Liver (tissue), 9 donors: ENCODE measurements around the gene LBH. TPM values are rescaled to one million over a fixed set of nuclear protein-coding genes. Genes with fewer than 3 reads are reported as not detected.

Experiments used
- DNase-seq: peaks from one replicate; pipeline ENCODE4 v3.0.0-alpha.2; 2017; ENCODE audit warnings: low spot score
- H3K27ac ChIP-seq, 2 donors: one replicate each; pipeline ENCODE4 v1.7.0; 2013; ENCODE audit warnings: inconsistent platforms in 2 of 2, low read length in 2 of 2, control low read depth in 1 of 2, low read depth in 1 of 2, mild to moderate bottlenecking in 1 of 2
- H3K27me3 ChIP-seq, 4 donors: one replicate each; pipeline versions ENCODE4 v1.6.1 to v1.7.0; 2013; ENCODE audit warnings: low read length in 3 of 4, inconsistent platforms in 1 of 4, mild to moderate bottlenecking in 1 of 4, moderate library complexity in 1 of 4; ENCODE audit not compliant: control insufficient read depth in 4 of 4, insufficient read depth in 4 of 4
- H3K36me3 ChIP-seq, 4 donors: one replicate each; pipeline versions ENCODE4 v1.6.1 to v1.7.0; 2013; ENCODE audit warnings: low read length in 3 of 4, mild to moderate bottlenecking in 3 of 4, low read depth in 1 of 4, moderate library complexity in 1 of 4; ENCODE audit not compliant: control insufficient read depth in 4 of 4, insufficient read depth in 3 of 4
- H3K4me1 ChIP-seq, 4 donors: one replicate each; pipeline versions ENCODE4 v1.6.1 to v1.7.0; 2013; ENCODE audit warnings: low read length in 3 of 4, mild to moderate bottlenecking in 3 of 4, moderate library complexity in 1 of 4; ENCODE audit not compliant: control insufficient read depth in 4 of 4, insufficient read depth in 4 of 4
- H3K4me3 ChIP-seq, 3 donors: one replicate each; pipeline versions ENCODE4 v1.6.1 to v1.7.0; 2013; ENCODE audit warnings: low read length in 3 of 3, control low read depth in 1 of 3, low read depth in 1 of 3, mild to moderate bottlenecking in 1 of 3
- H3K9ac ChIP-seq, 2 donors: one replicate each; pipeline ENCODE4 v1.7.0; 2013; ENCODE audit warnings: low read length in 2 of 2, mild to moderate bottlenecking in 2 of 2, moderate library complexity in 2 of 2, control low read depth in 1 of 2, low read depth in 1 of 2
- H3K9me3 ChIP-seq, 4 donors: one replicate each; pipeline versions ENCODE4 v1.6.1 to v1.7.0; 2013; ENCODE audit warnings: low read length in 3 of 4; ENCODE audit not compliant: control insufficient read depth in 4 of 4
- EGR1 ChIP-seq, 2 donors: IDR thresholded peaks; 2 replicates each; pipeline ENCODE4 v1.6.1; 2016 to 2018; ENCODE audit warnings: antibody characterized with exemption in 2 of 2, low read depth in 2 of 2
- FOXA1 ChIP-seq: IDR thresholded peaks from 2 replicates; pipeline ENCODE4 v1.6.1; 2016; ENCODE audit warnings: antibody characterized with exemption
- FOXA2 ChIP-seq: IDR thresholded peaks from 2 replicates; pipeline ENCODE4 v1.6.1; 2016; ENCODE audit warnings: antibody characterized with exemption
- GABPA ChIP-seq, 2 donors: IDR thresholded peaks in 1 of 2; conservative IDR thresholded peaks in 1 of 2; 2 replicates each; pipeline ENCODE4 v1.6.1; 2016; ENCODE audit warnings: antibody characterized with exemption in 2 of 2, mild to moderate bottlenecking in 1 of 2, moderate library complexity in 1 of 2
- HNF4A ChIP-seq, 2 donors: conservative IDR thresholded peaks; 2 replicates each; pipeline ENCODE4 v1.6.1; 2016; ENCODE audit warnings: antibody characterized with exemption in 2 of 2, mild to moderate bottlenecking in 2 of 2
- HNF4G ChIP-seq: IDR thresholded peaks from 2 replicates; pipeline ENCODE4 v1.6.1; 2016; ENCODE audit warnings: antibody characterized with exemption
- JUND ChIP-seq, 2 donors: IDR thresholded peaks; 2 replicates each; pipeline ENCODE4 v1.6.1; 2016; ENCODE audit warnings: antibody characterized with exemption in 2 of 2
- NR2F2 ChIP-seq: IDR thresholded peaks from 2 replicates; pipeline ENCODE4 v1.6.1; 2016; ENCODE audit warnings: antibody characterized with exemption
- RAD21 ChIP-seq, 2 donors: IDR thresholded peaks; 2 replicates each; pipeline ENCODE4 v1.6.1; 2016; ENCODE audit warnings: antibody characterized with exemption in 2 of 2, mild to moderate bottlenecking in 2 of 2
- RXRA ChIP-seq, 2 donors: IDR thresholded peaks; 2 replicates each; pipeline ENCODE4 v1.6.1; 2017 to 2018; ENCODE audit warnings: antibody characterized with exemption in 2 of 2, mild to moderate bottlenecking in 1 of 2
- SP1 ChIP-seq: IDR thresholded peaks from 2 replicates; pipeline ENCODE4 v1.6.1; 2018; ENCODE audit warnings: antibody characterized with exemption, mild to moderate bottlenecking
- TAF1 ChIP-seq: conservative IDR thresholded peaks from 2 replicates; pipeline ENCODE4 v1.6.1; 2016; ENCODE audit warnings: antibody characterized with exemption, mild to moderate bottlenecking
- YY1 ChIP-seq: IDR thresholded peaks from 2 replicates; pipeline ENCODE4 v1.6.1; 2016; ENCODE audit warnings: antibody characterized with exemption, mild to moderate bottlenecking
- WGBS: extraction: QIAGEN DNeasy Blood & Tissue Kit; methylation state at CpG from one replicate; pipeline ENCODE4 v1.1.7; 2013; 5-methylcytosine and 5-hydroxymethylcytosine counted together
- polyA plus RNA-seq, 2 donors: library from polyadenylated mRNA; stranded (reverse) in 1 of 2; unstranded in 1 of 2; fragments of 200-250 nt in 1 of 2; fragments of >200 nt in 1 of 2; fragmentation: Nextera tagmentation in 1 of 2; extraction: Ambion mirVana in 1 of 2; gene quantifications; one replicate each; pipeline versions ENCODE4 v1.2.1 to v1.2.3, GENCODE V29; 2013 to 2015
- total RNA-seq, 2 donors: library from RNA; depleted of rRNA; stranded (reverse); fragments of >200 nt; gene quantifications; one replicate each; pipeline ENCODE4 v1.2.3, GENCODE V29; 2014
- TF ChIP-seq, protein P1 (sequence below): fragments of 150-350 bp; IDR thresholded peaks from 2 replicates; pipeline ENCODE4 v1.5.1; 2017; ENCODE audit warnings: improper control_type of control experiment, low read depth, low read length; ENCODE audit not compliant: missing input control
- TF ChIP-seq, protein P2 (sequence below): IDR thresholded peaks from 2 replicates; pipeline ENCODE4 v1.6.1; 2016; ENCODE audit warnings: antibody characterized with exemption
- TF ChIP-seq, protein P3 (sequence below): IDR thresholded peaks from 2 replicates; pipeline ENCODE4 v1.6.1; 2016; ENCODE audit warnings: antibody characterized with exemption
- TF ChIP-seq, protein P4 (sequence below): IDR thresholded peaks from 2 replicates; pipeline ENCODE4 v1.6.1; 2016; ENCODE audit warnings: antibody characterized with exemption
- TF ChIP-seq, protein P5 (sequence below): IDR thresholded peaks from 2 replicates; pipeline ENCODE4 v1.6.1; 2016; ENCODE audit warnings: antibody characterized with exemption, mild to moderate bottlenecking
- donor health status: healthy.
- donor health status: healthy.
- donor health status: healthy.
- donor health status: healthy.
- donor health status: healthy.

Gene LBH
- total and polyA plus RNA-seq, 4 donors: 4.1 to 50.8 (median 9.1) TPM

DNA sequence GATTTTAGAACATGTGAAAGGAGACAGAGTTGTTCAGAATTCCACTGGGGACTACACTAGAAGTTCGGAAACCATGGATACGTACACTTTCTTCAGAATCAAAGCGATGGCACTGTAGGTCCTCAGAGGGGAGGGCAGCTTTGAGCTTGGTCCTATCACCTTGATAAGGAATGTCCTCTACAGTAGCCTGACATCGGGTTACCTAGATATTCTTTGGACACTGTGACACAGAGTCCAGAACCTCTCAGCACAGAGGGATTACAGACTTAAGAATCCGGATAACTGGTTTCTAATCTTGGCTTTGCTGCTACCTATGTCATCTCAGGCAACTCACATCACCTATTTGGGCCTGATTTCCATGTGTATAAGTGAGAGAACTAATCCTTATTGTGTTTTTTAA is 14.0 kb downstream of the LBH start (continued):
- no peak for TF ChIP-seq HNF4A (conservative IDR thresholded peaks at IDR 0.05)
- TF ChIP-seq, protein P1, sequence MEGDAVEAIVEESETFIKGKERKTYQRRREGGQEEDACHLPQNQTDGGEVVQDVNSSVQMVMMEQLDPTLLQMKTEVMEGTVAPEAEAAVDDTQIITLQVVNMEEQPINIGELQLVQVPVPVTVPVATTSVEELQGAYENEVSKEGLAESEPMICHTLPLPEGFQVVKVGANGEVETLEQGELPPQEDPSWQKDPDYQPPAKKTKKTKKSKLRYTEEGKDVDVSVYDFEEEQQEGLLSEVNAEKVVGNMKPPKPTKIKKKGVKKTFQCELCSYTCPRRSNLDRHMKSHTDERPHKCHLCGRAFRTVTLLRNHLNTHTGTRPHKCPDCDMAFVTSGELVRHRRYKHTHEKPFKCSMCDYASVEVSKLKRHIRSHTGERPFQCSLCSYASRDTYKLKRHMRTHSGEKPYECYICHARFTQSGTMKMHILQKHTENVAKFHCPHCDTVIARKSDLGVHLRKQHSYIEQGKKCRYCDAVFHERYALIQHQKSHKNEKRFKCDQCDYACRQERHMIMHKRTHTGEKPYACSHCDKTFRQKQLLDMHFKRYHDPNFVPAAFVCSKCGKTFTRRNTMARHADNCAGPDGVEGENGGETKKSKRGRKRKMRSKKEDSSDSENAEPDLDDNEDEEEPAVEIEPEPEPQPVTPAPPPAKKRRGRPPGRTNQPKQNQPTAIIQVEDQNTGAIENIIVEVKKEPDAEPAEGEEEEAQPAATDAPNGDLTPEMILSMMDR: no peak
- TF ChIP-seq TAF1: no peak

DNA sequence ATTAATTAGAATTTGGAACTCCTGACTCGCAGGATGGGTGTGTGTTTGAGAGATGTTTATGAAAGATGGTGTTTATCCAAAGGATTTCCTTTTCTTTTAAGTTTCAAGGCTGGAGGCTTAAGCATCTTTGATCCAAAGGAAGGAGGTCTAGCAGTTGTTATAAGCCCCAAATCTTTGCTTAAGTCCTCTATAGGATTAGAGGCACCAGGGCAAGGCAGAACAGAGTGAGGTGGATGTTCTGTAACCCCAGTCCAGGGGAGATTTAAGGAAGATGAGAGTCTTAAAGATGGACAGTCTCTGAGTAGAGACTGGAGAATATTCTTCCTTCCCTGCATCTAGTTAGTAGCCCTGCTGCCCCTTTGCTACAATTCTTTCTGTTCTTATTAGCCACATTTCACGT is 17.5 kb downstream of the LBH start:
- no peaks in the 10 kb centered on the region for H3K9me3 ChIP-seq
- no peak for DNase-seq
- H3K9ac ChIP-seq: no peak overlapping the region
- H3K4me3 ChIP-seq: no peak overlapping the region
- WGBS: 54% methylated on average over 2 of the region's 2 CpGs
- H3K4me1 ChIP-seq: peaks cover 1 to 4% (median 2%) of the 10 kb centered on the region in 4 donors
- no peaks in the 10 kb centered on the region for H3K36me3 ChIP-seq
- no peaks in the 10 kb centered on the region for H3K27me3 ChIP-seq
- TF ChIP-seq, protein P2, sequence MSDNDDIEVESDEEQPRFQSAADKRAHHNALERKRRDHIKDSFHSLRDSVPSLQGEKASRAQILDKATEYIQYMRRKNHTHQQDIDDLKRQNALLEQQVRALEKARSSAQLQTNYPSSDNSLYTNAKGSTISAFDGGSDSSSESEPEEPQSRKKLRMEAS: no peak
- TF ChIP-seq, protein P1: no peak
- TF ChIP-seq EGR1 (IDR thresholded peaks at IDR 0.05; ENCODE audit: low read depth in 2 of 2) (no peak), FOXA2 (no peak), NR2F2 (no peak), TAF1 (no peak), YY1 (no peak), SP1 (no peak), RXRA (IDR thresholded peaks at IDR 0.05) (no peak), JUND (IDR thresholded peaks at IDR 0.05) (no peak), FOXA1 (no peak), GABPA (IDR thresholded peaks at IDR 0.05 in 1 of 2, conservative IDR thresholded peaks at IDR 0.05 in 1 of 2) (no peak), RAD21 (IDR thresholded peaks at IDR 0.05) (no peak), HNF4A (conservative IDR thresholded peaks at IDR 0.05) (no peak), HNF4G (no peak)
- TF ChIP-seq, protein P3, sequence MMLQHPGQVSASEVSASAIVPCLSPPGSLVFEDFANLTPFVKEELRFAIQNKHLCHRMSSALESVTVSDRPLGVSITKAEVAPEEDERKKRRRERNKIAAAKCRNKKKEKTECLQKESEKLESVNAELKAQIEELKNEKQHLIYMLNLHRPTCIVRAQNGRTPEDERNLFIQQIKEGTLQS: no peak
- TF ChIP-seq, protein P4, sequence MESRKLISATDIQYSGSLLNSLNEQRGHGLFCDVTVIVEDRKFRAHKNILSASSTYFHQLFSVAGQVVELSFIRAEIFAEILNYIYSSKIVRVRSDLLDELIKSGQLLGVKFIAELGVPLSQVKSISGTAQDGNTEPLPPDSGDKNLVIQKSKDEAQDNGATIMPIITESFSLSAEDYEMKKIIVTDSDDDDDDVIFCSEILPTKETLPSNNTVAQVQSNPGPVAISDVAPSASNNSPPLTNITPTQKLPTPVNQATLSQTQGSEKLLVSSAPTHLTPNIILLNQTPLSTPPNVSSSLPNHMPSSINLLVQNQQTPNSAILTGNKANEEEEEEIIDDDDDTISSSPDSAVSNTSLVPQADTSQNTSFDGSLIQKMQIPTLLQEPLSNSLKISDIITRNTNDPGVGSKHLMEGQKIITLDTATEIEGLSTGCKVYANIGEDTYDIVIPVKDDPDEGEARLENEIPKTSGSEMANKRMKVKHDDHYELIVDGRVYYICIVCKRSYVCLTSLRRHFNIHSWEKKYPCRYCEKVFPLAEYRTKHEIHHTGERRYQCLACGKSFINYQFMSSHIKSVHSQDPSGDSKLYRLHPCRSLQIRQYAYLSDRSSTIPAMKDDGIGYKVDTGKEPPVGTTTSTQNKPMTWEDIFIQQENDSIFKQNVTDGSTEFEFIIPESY: no peak
- TF ChIP-seq, protein P5, sequence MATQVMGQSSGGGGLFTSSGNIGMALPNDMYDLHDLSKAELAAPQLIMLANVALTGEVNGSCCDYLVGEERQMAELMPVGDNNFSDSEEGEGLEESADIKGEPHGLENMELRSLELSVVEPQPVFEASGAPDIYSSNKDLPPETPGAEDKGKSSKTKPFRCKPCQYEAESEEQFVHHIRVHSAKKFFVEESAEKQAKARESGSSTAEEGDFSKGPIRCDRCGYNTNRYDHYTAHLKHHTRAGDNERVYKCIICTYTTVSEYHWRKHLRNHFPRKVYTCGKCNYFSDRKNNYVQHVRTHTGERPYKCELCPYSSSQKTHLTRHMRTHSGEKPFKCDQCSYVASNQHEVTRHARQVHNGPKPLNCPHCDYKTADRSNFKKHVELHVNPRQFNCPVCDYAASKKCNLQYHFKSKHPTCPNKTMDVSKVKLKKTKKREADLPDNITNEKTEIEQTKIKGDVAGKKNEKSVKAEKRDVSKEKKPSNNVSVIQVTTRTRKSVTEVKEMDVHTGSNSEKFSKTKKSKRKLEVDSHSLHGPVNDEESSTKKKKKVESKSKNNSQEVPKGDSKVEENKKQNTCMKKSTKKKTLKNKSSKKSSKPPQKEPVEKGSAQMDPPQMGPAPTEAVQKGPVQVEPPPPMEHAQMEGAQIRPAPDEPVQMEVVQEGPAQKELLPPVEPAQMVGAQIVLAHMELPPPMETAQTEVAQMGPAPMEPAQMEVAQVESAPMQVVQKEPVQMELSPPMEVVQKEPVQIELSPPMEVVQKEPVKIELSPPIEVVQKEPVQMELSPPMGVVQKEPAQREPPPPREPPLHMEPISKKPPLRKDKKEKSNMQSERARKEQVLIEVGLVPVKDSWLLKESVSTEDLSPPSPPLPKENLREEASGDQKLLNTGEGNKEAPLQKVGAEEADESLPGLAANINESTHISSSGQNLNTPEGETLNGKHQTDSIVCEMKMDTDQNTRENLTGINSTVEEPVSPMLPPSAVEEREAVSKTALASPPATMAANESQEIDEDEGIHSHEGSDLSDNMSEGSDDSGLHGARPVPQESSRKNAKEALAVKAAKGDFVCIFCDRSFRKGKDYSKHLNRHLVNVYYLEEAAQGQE: no peak
- no peak overlapping the region for H3K27ac ChIP-seq
